ENCODE results near the gene AHRR. TPM values are rescaled to one million over a fixed set of nuclear protein-coding genes. Genes with fewer than 3 reads are reported as not detected.

AHRR gene
- total and polyA plus RNA-seq, 2 donors (not counting 1 experiment from before 2014, with no cell fraction given): 11.3 to 26.4 TPM

- H3K79me2 ChIP-seq (ENCODE audit: control insufficient read depth, insufficient read depth, low read length): no peaks in the 10 kb centered on the region
- H3K4me1 ChIP-seq (ENCODE audit: control insufficient read depth, extremely low read depth, insufficient read depth, low read length): no peaks in the 10 kb centered on the region
- DNase-seq (ENCODE audit: low read depth in 2 of 2): no peak
- H3K4me2 ChIP-seq (ENCODE audit: extremely low read depth, insufficient read depth, low read length): no peak overlapping the region
- no peak overlapping the region for H3K27ac ChIP-seq (ENCODE audit: insufficient read depth, low read length)
- no peak overlapping the region for H2AFZ ChIP-seq (ENCODE audit: low read length)
- no peaks in the 10 kb centered on the region for H3K9me3 ChIP-seq (ENCODE audit: control insufficient read depth, insufficient read depth, low read depth, low read length)
- no peak overlapping the region for H3K4me3 ChIP-seq (replicated peaks in 1 of 4; ENCODE audit: control extremely low read depth in 1 of 4, insufficient read depth in 1 of 4, low read depth in 3 of 4, low read length in 4 of 4)
- no peak overlapping the region for H3K9ac ChIP-seq (ENCODE audit: insufficient read depth, low read length)
- no peaks in the 10 kb centered on the region for H4K20me1 ChIP-seq (ENCODE audit: control insufficient read depth, extremely low read depth, insufficient read depth, low read length)
- H3K36me3 ChIP-seq (ENCODE audit: control insufficient read depth, insufficient read depth, low read length): peaks cover 18% of the 10 kb centered on the region
- no peaks in the 10 kb centered on the region for H3K27me3 ChIP-seq (ENCODE audit: control insufficient read depth, insufficient read depth, low read length)
- TF ChIP-seq EZH2 (IDR thresholded peaks at IDR 0.05; ENCODE audit: low read length, missing control alignments) (no peak), CTCF (conservative IDR thresholded peaks at IDR 0.05 in 1 of 2, IDR thresholded peaks at IDR 0.05 in 1 of 2; ENCODE audit: low read depth in 1 of 2, low read length in 2 of 2) (no peak)
Observed at GRCh38 chr5:466661-467310, 145.3 kb downstream of the AHRR start.

DNA sequence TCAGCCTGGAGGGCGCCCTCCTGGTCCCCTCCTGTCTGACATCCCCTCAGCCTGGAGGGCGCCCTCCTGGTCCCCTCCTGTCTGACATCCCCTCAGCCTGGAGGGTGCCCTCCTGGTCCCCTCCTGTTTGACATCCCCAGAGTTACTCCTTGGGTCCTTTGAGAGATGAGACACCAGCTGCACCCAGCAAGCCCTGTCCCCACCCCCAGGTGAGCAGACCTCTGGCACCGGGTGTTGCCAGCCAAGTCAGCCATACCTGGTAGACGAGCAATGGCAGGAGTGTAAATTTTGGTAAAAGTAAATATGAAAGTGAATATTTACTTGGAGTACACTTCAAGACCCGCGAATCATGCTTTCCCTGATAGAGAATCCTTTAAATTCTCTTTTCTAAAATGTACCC is 146.9 kb downstream of the AHRR start:
- TF ChIP-seq EZH2 (IDR thresholded peaks at IDR 0.05; ENCODE audit: low read length, missing control alignments) (no peak), CTCF (conservative IDR thresholded peaks at IDR 0.05 in 1 of 2, IDR thresholded peaks at IDR 0.05 in 1 of 2; ENCODE audit: low read depth in 1 of 2, low read length in 2 of 2) (no peak)
- DNase-seq (ENCODE audit: low read depth in 2 of 2): no peak
- Histone ChIP-seq H3K4me1 (ENCODE audit: control insufficient read depth, extremely low read depth, insufficient read depth, low read length) (no peaks in the 10 kb centered on the region), H3K36me3 (ENCODE audit: control insufficient read depth, insufficient read depth, low read length) (peaks cover 18% of the 10 kb centered on the region), H4K20me1 (ENCODE audit: control insufficient read depth, extremely low read depth, insufficient read depth, low read length) (no peaks in the 10 kb centered on the region), H3K9me3 (ENCODE audit: control insufficient read depth, insufficient read depth, low read depth, low read length) (no peaks in the 10 kb centered on the region), H3K27ac (ENCODE audit: insufficient read depth, low read length) (no peak overlapping the region), H3K4me3 (replicated peaks in 1 of 4; ENCODE audit: control extremely low read depth in 1 of 4, insufficient read depth in 1 of 4, low read depth in 3 of 4, low read length in 4 of 4) (no peak overlapping the region), H3K27me3 (ENCODE audit: control insufficient read depth, insufficient read depth, low read length) (no peaks in the 10 kb centered on the region), H3K9ac (ENCODE audit: insufficient read depth, low read length) (no peak overlapping the region), H3K79me2 (ENCODE audit: control insufficient read depth, insufficient read depth, low read length) (peaks cover 1% of the 10 kb centered on the region), H2AFZ (ENCODE audit: low read length) (no peak overlapping the region), H3K4me2 (ENCODE audit: extremely low read depth, insufficient read depth, low read length) (no peak overlapping the region)

GRCh38 chr5:469752-470483 is 148.4 kb downstream of the AHRR start:
- H3K9me3 ChIP-seq (ENCODE audit: control insufficient read depth, insufficient read depth, low read depth, low read length): no peaks in the 10 kb centered on the region
- no peak overlapping the region for H3K27ac ChIP-seq (ENCODE audit: insufficient read depth, low read length)
- peaks cover 14% of the 10 kb centered on the region for H3K36me3 ChIP-seq (ENCODE audit: control insufficient read depth, insufficient read depth, low read length)
- H4K20me1 ChIP-seq (ENCODE audit: control insufficient read depth, extremely low read depth, insufficient read depth, low read length): no peaks in the 10 kb centered on the region
- H3K9ac ChIP-seq (ENCODE audit: insufficient read depth, low read length): no peak overlapping the region
- no peaks in the 10 kb centered on the region for H3K27me3 ChIP-seq (ENCODE audit: control insufficient read depth, insufficient read depth, low read length)
- TF ChIP-seq EZH2 (IDR thresholded peaks at IDR 0.05; ENCODE audit: low read length, missing control alignments) (no peak), CTCF (conservative IDR thresholded peaks at IDR 0.05 in 1 of 2, IDR thresholded peaks at IDR 0.05 in 1 of 2; ENCODE audit: low read depth in 1 of 2, low read length in 2 of 2) (no peak)
- H3K4me1 ChIP-seq (ENCODE audit: control insufficient read depth, extremely low read depth, insufficient read depth, low read length): no peaks in the 10 kb centered on the region
- no peak overlapping the region for H3K4me2 ChIP-seq (ENCODE audit: extremely low read depth, insufficient read depth, low read length)
- H3K79me2 ChIP-seq (ENCODE audit: control insufficient read depth, insufficient read depth, low read length): peaks cover 1% of the 10 kb centered on the region
- no peak for DNase-seq (ENCODE audit: low read depth in 2 of 2)
- no peak overlapping the region for H3K4me3 ChIP-seq (replicated peaks in 1 of 4; ENCODE audit: control extremely low read depth in 1 of 4, insufficient read depth in 1 of 4, low read depth in 3 of 4, low read length in 4 of 4)
- no peak overlapping the region for H2AFZ ChIP-seq (ENCODE audit: low read length)

All from fibroblast of lung (primary cell).